Small intestine (tissue), 16 donors: ENCODE measurements around the gene USP27X. TPM values are rescaled to one million over a fixed set of nuclear protein-coding genes. Genes with fewer than 3 reads are reported as not detected.

Source experiments
- DNase-seq, 2 donors: peaks; one replicate each; pipeline versions ENCODE4 v3.0.0 to v3.0.0-alpha.2; 2013
- FAIRE-seq: peaks from 2 replicates; lab custom pipeline; 2012; peaks lifted over from hg19 to GRCh38; lab: Jason Lieb, UNC
- H3K27ac ChIP-seq, 3 donors: one replicate each; pipeline ENCODE4 v1.5.1; 2013; ENCODE audit warnings: low read length in 2 of 3, mild to moderate bottlenecking in 2 of 3, control low read depth in 1 of 3, inconsistent platforms in 1 of 3, low read depth in 1 of 3, moderate library complexity in 1 of 3
- H3K27me3 ChIP-seq, 3 donors: one replicate each; pipeline ENCODE4 v1.6.1; 2013; ENCODE audit warnings: low read length in 3 of 3, inconsistent platforms in 1 of 3; ENCODE audit not compliant: control insufficient read depth in 3 of 3, insufficient read depth in 3 of 3
- H3K36me3 ChIP-seq, 3 donors: one replicate each; pipeline ENCODE4 v1.6.1; 2013; ENCODE audit warnings: low read length in 3 of 3, inconsistent platforms in 1 of 3, low read depth in 1 of 3, mild to moderate bottlenecking in 1 of 3, moderate library complexity in 1 of 3; ENCODE audit not compliant: control insufficient read depth in 3 of 3, insufficient read depth in 2 of 3
- H3K4me1 ChIP-seq, 3 donors: one replicate each; pipeline ENCODE4 v1.6.1; 2013; ENCODE audit warnings: low read length in 2 of 3, inconsistent platforms in 1 of 3, low read depth in 1 of 3, mild to moderate bottlenecking in 1 of 3, moderate library complexity in 1 of 3; ENCODE audit not compliant: control insufficient read depth in 3 of 3, insufficient read depth in 2 of 3
- H3K4me3 ChIP-seq, 3 donors: one replicate each; pipeline ENCODE4 v1.5.1; 2013; ENCODE audit warnings: low read length in 3 of 3, control low read depth in 1 of 3, inconsistent platforms in 1 of 3, low read depth in 1 of 3, mild to moderate bottlenecking in 1 of 3, moderate library complexity in 1 of 3
- H3K9me3 ChIP-seq, 2 donors: one replicate each; pipeline ENCODE4 v1.6.1; 2013; ENCODE audit warnings: low read depth in 1 of 2, low read length in 1 of 2; ENCODE audit not compliant: control insufficient read depth in 2 of 2, insufficient read depth in 1 of 2
- WGBS, 3 donors: extraction: QIAGEN DNeasy Blood & Tissue Kit; methylation state at CpG; one replicate each; pipeline ENCODE4 v1.1.7; 2013; 5-methylcytosine and 5-hydroxymethylcytosine counted together
- long read RNA-seq, 10 donors: transcript quantifications; one replicate each; lab custom pipeline, GENCODE V29; 2026
- polyA plus RNA-seq, 4 donors: library from polyadenylated mRNA; stranded (reverse) in 3 of 4; unstranded in 1 of 4; fragments of 200-250 nt in 3 of 4; fragments of 120-200 nt in 1 of 4; gene quantifications; one replicate each; pipeline versions ENCODE4 v1.2.1 to v1.2.3, GENCODE V29; 2013
- donor health status: healthy with polysubstance abuse.
- donor health status: control.
- donor health status: control.
- donor health status: Bipolar disorder and iron deficiency.
- donor health status: healthy.

USP27X gene
- polyA plus RNA-seq: 1 to 10 TPM in 2 of 4 donors, under 1 TPM in 2; 0.45 to 7.1 (median 1.5) TPM
- long read RNA-seq, donor 1, transcript USP27X-201 (1 exons, 2,618 nt): major isoform, 21 of 21 reads
- long read RNA-seq, donor 1, partial matches to known transcripts: 0 of 21 reads
- long read RNA-seq, donor 1, other reads (novel, unspliced or antisense): 0 of 21 reads
- long read RNA-seq, donor 2, partial matches to known transcripts: 0 of 2 reads
- long read RNA-seq, donor 2, other reads (novel, unspliced or antisense): 0 of 2 reads
- long read RNA-seq, donor 3, transcript USP27X-201 (1 exons, 2,618 nt): major isoform, 8 of 8 reads
- long read RNA-seq, donor 3, partial matches to known transcripts: 0 of 8 reads
- long read RNA-seq, donor 3, other reads (novel, unspliced or antisense): 0 of 8 reads
- long read RNA-seq, donor 4: 0 reads
- long read RNA-seq, donor 5, partial matches to known transcripts: 0 of 4 reads
- long read RNA-seq, donor 5, other reads (novel, unspliced or antisense): 0 of 4 reads
- long read RNA-seq, donor 6, transcript USP27X-201 (1 exons, 2,618 nt): major isoform, 6 of 6 reads
- long read RNA-seq, donor 6, partial matches to known transcripts: 0 of 6 reads
- long read RNA-seq, donor 6, other reads (novel, unspliced or antisense): 0 of 6 reads
- long read RNA-seq, donor 7, transcript USP27X-201 (1 exons, 2,618 nt): major isoform, 7 of 7 reads
- long read RNA-seq, donor 7, partial matches to known transcripts: 0 of 7 reads
- long read RNA-seq, donor 7, other reads (novel, unspliced or antisense): 0 of 7 reads
- long read RNA-seq, donor 8: 0 reads
- long read RNA-seq, donor 9, partial matches to known transcripts: 0 of 1 reads
- long read RNA-seq, donor 9, other reads (novel, unspliced or antisense): 0 of 1 reads
- long read RNA-seq, donor 10, transcript USP27X-201 (1 exons, 2,618 nt): major isoform, 6 of 6 reads
- long read RNA-seq, donor 10, partial matches to known transcripts: 0 of 6 reads
- long read RNA-seq, donor 10, other reads (novel, unspliced or antisense): 0 of 6 reads

DNA sequence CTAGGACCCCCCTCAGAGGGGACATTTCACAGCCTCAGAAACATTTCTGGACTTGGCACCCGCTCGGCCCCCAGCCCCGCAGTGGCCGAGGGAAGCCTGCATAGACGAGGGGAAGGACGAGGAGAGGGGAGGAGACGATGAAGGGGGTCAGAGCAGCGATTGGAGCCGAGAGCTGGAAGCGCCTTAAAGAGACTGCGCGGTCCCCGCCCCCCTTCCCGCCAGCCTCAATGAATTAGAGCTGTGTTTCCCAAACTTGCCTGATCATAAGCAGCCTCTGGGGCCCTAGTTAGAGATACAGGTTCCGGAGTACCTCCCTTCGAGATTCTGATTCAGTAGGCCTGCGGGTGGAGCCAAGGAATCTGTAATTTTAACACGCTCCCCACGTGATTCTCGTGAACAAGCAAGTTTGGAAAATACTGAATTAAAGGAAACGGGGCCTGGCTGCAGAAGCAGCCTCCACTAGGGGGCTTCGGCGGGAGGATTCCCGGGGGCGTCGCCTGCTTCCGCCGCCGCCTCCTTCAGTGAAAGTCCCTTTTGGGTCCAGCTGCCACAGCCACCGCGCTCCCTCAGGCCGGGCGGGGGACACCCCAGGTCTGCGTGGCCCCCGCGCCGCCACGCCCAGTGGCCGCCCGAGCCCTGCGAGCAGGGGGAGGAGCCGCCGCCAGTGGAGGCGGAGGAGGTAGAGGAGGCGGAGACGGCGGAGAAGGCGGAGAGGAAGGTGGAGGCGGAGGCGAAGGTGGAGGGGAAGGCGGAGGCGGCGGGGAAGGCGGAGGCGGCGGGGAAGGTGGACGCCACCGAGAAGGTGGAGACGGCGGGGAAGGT, at the start of gene USP27X:
Gene USP27X (plus strand): TSS at position 651 of the 822 bp plus-strand sequence. CDS start 824 bp downstream, outside the sequence.
- Histone ChIP-seq H3K36me3 (peaks cover 0 to 4% (median 0%) of the 10 kb centered on the region in 3 donors), H3K4me1 (peaks cover 0 to 14% (median 0%) of the 10 kb centered on the region in 3 donors), H3K4me3 (peak within 1 kb of the TSS; percentile 36 to 80 (median 57)), H3K27ac (peak within 1 kb of the TSS in 2 of 3 donors; percentile 71 to 77), H3K27me3 (no peaks in the 10 kb centered on the region), H3K9me3 (no peaks in the 10 kb centered on the region)
- WGBS, 3 donors: 1 to 44% (median 10%) methylated on average over 28 to 60 of the region's 60 CpGs
- no peak for FAIRE-seq
- DNase-seq: peak; percentile 69 to 88

DNA sequence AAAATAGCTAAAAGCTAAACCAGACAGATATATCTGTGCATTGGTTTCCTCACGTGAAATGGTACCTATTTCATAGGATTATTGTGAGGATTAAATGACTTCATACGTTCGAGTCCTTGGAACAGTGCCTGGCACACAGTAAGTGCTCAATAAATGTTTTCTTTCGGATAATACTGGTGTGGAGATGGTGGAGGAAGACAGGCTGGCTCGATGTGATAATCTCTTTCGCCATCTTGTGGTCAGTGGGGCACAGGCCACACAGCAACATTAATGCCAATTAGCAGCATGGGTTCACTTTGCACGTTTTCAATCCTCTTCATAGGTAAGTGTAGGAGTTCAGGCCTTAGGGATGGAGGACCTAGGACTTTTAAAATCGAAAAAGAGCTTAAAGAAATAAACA, 40.9 kb upstream of the USP27X start:
- FAIRE-seq (no peak), DNase-seq (peak; percentile 6 to 22)
- Histone ChIP-seq H3K4me1 (peaks cover 0 to 4% (median 0%) of the 10 kb centered on the region in 3 donors), H3K27ac (no peak overlapping the region), H3K9me3 (no peaks in the 10 kb centered on the region), H3K27me3 (no peaks in the 10 kb centered on the region), H3K4me3 (no peak overlapping the region), H3K36me3 (no peaks in the 10 kb centered on the region)
- WGBS, 3 donors: 23 to 33% (median 27%) methylated on average over 8 of the region's 8 CpGs

DNA sequence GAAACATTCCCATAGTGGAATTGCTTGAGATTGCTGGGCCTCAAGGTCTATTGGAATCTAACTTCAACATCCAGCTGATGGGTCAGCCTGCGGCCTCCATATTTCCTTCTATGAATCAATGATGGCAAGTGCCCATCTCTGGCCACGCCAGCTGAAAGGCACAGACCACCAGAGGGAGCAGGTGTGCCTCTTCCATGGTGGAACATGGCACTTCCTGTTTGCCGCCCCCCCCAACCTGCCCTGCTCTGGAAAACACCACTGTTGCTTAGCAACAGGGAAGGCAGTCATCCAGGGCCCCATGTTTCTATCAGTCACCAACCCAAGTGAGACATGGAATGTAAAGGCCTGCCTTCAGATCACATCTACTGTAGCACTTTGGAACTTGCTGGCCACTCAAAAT, 38.6 kb upstream of the USP27X start:
- Histone ChIP-seq H3K36me3 (no peaks in the 10 kb centered on the region), H3K27me3 (no peaks in the 10 kb centered on the region), H3K9me3 (no peaks in the 10 kb centered on the region), H3K27ac (peak overlapping the region in 1 of 3 donors; percentile 33), H3K4me1 (peaks cover 0 to 4% (median 0%) of the 10 kb centered on the region in 3 donors), H3K4me3 (no peak overlapping the region)
- WGBS, 3 donors: 37 to 44% (median 39%) methylated on average over 3 of the region's 3 CpGs
- DNase-seq (peak; percentile 22 to 84), FAIRE-seq (no peak)

DNA sequence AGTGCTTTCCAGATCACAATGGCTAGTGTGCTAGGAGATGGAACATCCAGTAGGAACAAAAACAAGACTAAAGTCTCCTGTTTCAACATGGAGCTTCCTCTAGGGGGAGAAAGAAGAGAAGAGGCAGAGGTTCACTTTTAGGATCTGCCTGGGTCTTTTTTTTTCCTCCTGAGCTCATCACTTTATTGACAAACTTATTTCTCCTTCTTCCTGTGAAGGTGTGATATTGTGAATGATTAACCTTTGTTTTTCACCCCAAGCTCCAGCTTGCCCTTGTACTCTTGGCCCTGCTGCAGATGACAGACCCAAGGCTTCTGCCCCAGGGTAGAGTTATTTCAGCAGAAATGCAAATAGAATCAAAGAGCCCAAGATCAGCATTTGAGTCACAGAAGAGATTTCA, 36.7 kb upstream of the USP27X start:
- H3K27ac ChIP-seq: no peak overlapping the region
- no peak overlapping the region for H3K4me3 ChIP-seq
- DNase-seq (peak in 1 of 2 donors; percentile 39), FAIRE-seq (no peak)
- no peaks in the 10 kb centered on the region for H3K9me3 ChIP-seq
- H3K4me1 ChIP-seq: peaks cover 0 to 4% (median 0%) of the 10 kb centered on the region in 3 donors
- no peaks in the 10 kb centered on the region for H3K27me3 ChIP-seq
- no peaks in the 10 kb centered on the region for H3K36me3 ChIP-seq

DNA sequence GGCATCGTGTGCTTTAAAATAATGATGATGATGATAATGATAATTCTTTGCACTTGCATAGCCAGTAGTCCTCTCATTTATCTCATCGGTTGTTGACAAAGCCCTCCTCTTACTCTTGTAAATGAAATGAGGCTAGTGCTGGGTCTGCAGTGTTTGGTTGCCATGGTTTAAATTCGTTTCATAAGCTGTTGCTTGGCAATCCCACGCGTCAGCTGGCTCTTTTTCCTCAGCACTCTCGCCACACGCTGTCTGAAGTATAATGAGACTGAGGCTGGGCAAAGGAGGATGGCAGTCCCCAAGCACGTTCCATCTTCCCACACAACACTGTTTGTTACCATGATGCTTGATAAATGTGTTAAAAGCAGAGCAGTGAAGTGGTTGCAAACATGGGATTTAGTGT, 34.7 kb upstream of the USP27X start:
- DNase-seq (no peak), FAIRE-seq (no peak)
- Histone ChIP-seq H3K36me3 (no peaks in the 10 kb centered on the region), H3K4me1 (peaks cover 0 to 4% (median 0%) of the 10 kb centered on the region in 3 donors), H3K27me3 (no peaks in the 10 kb centered on the region), H3K27ac (no peak overlapping the region), H3K4me3 (no peak overlapping the region), H3K9me3 (peaks cover 0 to 3% of the 10 kb centered on the region in 2 donors)
- WGBS, 3 donors: 60 to 63% (median 61%) methylated on average over 8 of the region's 8 CpGs

DNA sequence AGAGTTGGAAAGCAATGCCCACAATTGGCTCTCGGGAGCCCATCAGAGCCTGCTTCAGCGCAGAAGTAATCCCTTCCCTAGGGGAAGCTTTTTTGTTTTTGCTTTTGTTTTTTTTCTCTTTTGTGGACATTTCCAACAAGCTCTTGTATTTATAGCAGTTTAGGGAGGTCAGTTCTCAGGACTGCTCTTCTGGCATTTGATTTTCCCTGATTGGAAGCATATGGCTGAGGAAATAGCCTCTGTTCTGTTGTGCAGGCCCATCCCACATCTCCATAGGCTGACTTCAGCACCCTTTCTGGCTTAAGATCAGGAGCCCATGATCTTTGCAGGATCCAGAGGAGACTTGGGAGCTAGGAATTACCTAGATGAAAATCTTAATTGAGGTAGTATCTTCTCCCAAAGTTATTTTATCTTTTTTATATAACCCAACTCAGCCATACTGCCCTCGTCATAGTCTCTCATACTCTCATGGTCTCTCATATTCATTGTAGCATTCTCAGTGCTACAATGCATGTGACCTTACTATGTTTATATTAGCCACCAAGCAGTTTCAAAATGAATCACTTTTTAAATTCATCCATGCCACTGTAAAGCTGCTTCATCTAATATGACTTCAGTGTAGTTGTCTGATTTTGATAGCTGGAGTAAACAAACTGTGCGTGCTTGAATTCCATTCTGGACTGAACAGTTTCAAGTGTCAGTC, 33.4 kb upstream of the USP27X start:
- WGBS, 3 donors: 70 to 84% (median 72%) methylated on average over 4 of the region's 4 CpGs
- FAIRE-seq: no peak
- no peak overlapping the region for H3K4me3 ChIP-seq

DNA sequence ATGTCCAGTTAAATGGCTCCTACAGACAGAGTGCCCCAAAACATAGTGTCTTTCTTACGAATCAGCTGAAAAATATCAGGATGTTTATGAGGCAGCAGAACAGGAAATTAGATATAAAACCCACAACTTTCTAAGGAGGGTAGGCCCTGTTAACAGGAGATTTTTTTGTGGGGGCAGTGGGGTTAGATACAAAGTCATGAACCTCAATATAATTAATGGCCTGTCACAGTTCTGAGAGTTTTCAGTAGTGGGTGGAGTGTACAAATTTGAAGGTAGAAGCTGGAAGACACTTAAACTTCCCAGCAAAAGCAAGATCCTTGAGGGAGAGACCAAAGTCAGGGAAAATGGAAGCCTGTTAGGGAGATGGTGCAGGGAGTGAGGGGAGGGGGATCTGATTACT, 32.8 kb upstream of the USP27X start:
- DNase-seq (no peak), FAIRE-seq (no peak)
- no peaks in the 10 kb centered on the region for H3K36me3 ChIP-seq
- WGBS, 3 donors: 46 to 76% (median 53%) methylated on average over 1 of the region's 1 CpG
- no peaks in the 10 kb centered on the region for H3K4me1 ChIP-seq
- peaks cover 0 to 3% of the 10 kb centered on the region in 2 donors for H3K9me3 ChIP-seq
- H3K27ac ChIP-seq: no peak overlapping the region
- H3K27me3 ChIP-seq: no peaks in the 10 kb centered on the region
- H3K4me3 ChIP-seq: no peak overlapping the region

More for the DNA sequence above, 33.4 kb upstream of the USP27X start:
- Histone ChIP-seq H3K36me3 (no peaks in the 10 kb centered on the region), H3K27ac (no peak overlapping the region), H3K27me3 (no peaks in the 10 kb centered on the region), H3K9me3 (peaks cover 0 to 3% of the 10 kb centered on the region in 2 donors), H3K4me1 (peaks cover 0 to 4% (median 0%) of the 10 kb centered on the region in 3 donors)
- DNase-seq: no peak
